HG03039 (cell line): ENCODE results near the gene RPA3.

Experiments used
- ATAC-seq: cut with Tn5 transposase; IDR thresholded peaks from one replicate; pipeline ENCODE4 v1.9.1; 2021; ENCODE audit warnings: mild to moderate bottlenecking, moderate library complexity; ENCODE audit not compliant: unreplicated experiment

RPA3 gene

GRCh38 chr7:7736671-7737070 lies 18.3 kb upstream of the RPA3 start:
- ATAC-seq, result no peak

DNA sequence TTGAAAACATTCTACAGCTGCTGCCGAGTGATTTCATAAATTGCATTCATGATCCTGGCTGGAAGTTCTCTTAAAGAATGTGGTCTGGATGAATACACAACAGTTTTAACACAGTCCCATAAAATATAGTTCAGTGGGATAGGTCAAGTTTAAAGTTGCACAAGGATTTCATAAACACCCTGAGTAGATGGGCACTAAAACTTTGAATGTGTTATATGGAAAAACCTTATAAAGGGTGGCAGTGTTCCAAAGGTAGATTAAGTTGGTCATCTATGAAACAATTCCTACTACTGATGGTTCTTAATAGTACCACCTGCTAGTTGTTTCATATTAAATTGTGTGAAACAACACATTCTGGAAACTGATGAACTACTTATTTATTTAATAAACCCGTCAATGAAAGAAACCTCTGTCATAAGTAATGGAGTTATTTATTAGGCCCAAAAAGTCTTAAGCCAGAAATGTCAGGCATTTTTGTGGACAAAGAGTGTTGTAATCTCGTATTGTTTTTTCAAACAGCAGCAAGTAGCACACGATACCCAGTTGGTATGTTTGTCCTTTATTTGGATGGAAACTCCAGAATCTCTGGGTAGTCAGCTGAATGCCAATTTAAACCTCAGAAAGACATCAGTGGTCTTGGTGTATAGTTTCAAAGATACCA lies 14.3 kb upstream of the RPA3 start:
- no peak for ATAC-seq

DNA sequence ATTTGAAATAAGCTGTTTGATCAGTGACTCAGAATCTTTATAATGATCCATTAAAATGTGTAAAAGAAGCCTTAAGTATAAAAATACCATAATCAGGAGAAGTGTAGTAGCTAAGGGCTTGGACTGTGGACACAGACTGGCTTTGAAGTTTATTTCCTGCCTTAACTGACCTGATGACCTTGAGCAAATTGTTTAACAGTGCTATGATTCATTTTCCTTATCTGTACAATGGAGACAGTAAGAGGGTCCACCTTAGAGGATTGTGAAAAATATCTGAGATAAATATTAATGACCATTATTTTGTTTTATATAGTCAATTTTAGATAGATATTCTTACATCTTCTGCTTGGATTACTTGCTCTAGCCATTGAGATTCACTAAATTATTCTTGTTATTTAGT lies 13.3 kb upstream of the RPA3 start:
- no peak for ATAC-seq

DNA sequence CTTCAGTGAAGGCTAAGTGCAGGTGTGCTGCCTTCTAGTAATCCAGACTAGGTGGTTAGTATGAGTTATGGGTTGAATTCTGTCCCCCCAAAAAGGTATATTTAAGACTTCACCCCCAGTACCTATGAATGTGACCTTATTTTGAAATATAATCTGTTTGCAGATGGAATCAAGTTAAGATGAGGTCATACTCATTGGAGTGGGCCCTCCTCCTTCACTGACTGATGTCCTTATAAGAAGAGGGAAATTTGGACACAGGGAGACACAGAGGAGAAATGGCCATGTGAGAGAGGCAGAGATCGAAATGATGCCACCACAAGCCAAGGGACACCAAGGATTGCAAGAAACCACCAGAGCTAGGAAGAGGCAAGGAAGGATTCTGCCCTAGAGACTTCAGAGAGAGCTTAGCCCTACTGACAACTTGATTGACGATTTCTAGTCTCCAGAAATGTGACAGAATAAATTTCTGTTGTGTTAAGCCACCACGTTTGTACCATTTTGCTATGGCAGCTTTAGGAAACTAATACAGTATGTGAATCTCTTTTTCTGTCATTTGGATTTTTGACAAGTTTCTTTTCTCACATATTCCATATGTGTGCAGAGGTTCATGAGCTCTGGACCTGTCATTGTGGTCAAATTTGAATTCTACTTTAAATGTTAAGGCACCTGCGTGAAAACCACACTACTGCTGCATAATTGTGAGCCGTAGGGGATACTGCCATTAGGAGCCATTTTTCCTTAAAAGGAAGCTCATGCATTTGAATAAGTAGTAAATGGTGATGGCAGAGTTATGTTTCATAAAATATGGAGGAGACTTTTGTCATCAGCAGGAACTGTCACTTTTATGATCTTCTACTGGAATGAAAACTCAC lies 2.6 kb upstream of the RPA3 start:
- no peak for ATAC-seq

DNA sequence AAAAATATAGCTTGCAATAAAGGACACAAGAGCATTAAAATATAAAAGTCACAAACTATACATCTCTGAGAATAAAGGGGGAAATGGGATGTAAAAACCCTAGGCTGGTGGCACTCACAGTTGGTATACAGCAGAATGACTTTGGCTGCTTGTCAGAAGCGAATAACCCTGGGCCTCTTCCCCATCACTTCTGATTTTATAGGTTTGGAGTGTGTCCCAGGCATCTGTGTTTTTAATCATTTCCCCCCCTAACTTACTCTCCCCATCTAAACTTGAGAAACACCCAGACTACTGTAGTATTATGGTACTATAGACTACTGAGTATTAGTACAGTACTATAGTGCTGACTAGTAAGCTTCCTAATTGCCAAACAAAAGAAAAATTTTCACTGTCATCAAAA lies 1.8 kb upstream of the RPA3 start:
- ATAC-seq, result no peak

DNA sequence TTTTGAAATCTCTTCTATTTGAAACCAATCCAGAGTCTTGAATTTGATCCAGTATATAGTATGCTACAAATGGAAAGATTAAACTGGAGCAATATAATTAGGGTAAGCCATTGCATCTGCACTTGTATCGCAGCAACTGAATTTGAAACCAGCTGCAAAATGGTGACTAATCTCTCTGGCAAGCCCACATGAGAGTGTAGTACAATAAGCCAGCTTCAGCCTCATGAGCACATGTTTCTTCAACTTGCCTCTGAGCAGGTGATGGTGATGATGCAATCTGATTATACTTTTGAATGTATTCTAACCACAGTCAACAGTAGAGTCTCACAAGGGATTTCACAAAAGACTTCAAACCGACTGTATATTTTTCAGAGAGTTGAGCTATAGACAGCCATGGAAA lies 829 bp upstream of the RPA3 start:
- ATAC-seq, result peak; percentile 98

DNA sequence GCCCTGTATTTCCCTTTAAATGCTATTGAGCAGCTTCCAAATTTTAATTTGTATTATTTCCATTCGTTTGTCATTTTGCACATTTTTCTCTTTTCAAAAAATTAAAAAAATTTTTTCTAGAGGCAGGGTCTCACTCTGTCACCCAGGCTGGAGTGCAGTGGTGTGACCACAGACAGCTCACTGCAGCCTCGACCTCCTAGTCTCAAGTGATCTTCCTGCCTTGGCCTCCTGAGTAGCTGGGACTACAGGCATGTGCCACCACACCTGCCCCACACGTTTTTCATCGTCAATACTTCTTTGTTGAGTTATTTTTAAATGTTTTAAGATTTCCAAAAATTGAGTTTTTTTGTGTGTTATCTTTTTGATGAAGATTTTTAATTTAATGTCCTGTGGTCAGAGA lies 4.7 kb downstream of the RPA3 start:
- no peak for ATAC-seq

- no peak for ATAC-seq
These were observed 7.9 kb downstream of the RPA3 start for GRCh38 chr7:7710469-7710868.

DNA sequence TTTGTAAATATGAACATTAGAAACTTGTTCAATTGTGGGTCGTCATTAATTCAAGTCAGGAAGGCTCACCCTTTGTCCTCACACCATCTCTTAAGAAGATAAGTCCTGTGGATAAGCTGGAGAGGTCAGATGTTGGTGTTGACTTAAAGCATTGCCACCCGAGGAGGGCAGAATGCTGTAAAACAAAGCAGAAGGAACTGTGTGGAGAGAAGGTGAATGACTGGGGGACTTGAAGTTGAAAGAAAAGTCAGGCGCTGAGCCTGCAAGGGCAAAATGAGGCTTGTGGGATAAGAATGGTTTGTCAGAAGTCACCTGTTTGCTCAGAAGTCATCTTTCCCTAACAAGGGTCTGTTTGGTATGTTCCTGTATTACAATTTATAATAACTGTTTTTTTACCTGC lies 9.1 kb downstream of the RPA3 start:
- ATAC-seq, result no peak

DNA sequence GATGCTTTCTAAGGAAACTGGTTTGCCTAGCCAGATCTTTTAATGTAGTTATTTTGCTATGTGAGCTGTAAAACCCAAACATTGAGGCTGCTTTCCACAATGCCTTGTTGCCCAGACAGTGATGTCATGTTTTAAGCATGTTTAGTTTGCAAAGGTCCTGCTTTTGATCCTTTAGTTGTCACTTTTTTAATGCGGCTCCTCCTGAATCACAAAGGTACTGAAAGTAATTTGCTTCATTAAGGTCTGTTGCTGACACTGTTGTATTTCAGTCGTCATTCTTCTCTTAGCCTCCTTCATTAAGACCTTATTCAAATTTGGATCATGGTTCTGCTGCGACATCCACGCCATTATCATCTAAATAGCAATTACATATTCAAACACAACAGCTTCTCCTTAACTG lies 10.6 kb downstream of the RPA3 start:
- ATAC-seq, result no peak

DNA sequence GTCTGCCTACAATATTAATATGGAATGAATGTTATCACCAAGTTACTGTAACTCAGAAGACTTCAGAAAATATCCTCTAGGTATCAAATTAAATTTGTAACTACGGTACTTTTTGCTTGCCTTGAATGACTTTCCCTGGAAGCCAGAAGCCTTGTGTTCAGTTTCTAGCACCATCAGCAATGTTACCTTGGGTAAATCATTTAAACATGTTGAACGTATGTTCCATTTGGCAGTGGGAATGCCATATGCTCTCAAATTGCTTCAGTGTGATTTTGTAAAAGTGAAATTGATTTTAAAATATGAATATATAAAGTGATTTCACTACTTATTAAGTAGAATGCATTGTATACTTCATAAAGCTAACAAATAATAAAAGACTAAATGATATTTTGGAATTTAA lies 11.2 kb downstream of the RPA3 start:
- ATAC-seq, result no peak

GRCh38 chr7:7706556-7707172 lies 11.7 kb downstream of the RPA3 start:
- ATAC-seq, result no peak

DNA sequence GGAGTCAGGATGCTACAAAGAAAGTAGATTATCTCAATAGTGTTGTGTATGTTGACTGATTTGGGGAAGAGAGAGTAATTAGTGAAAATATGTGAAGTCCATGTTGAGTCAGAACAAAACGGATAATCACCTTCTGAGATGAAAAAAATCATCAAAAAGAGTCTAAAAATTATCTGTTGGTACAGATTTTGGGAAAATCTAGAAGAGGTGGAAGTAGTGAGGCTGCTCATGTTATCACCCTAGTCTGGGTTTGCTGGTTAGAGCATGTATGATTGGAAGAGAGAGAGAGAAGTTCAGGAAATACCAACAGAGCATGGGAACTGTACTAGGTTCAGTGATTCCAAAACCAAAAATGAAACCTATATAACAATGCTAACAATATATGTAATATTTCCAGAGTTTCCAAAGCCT lies 12.3 kb downstream of the RPA3 start:
- no peak for ATAC-seq

GRCh38 chr7:7705318-7705717 lies 13.1 kb downstream of the RPA3 start:
- ATAC-seq, result no peak

DNA sequence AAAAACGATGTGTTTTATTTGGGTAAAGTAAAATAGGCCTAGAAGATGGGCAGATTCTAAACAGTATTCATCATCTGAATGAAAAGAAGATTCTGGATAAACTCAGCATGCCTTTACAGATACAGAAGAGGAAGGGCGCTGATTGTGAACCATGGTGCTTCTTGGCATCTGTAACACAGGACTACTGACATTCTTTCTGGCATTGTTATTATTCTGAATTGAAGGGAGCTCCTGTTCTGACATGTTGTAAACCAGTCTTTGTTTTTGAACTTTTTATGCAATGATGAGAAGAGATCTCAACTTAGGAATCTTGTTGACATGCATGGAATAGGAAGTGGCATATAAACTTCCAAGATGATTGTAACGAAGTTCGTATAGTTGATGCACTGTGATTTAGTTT lies 13.5 kb downstream of the RPA3 start:
- ATAC-seq, result no peak

GRCh38 chr7:7703427-7703826 lies 15.0 kb downstream of the RPA3 start:
- ATAC-seq, result no peak

DNA sequence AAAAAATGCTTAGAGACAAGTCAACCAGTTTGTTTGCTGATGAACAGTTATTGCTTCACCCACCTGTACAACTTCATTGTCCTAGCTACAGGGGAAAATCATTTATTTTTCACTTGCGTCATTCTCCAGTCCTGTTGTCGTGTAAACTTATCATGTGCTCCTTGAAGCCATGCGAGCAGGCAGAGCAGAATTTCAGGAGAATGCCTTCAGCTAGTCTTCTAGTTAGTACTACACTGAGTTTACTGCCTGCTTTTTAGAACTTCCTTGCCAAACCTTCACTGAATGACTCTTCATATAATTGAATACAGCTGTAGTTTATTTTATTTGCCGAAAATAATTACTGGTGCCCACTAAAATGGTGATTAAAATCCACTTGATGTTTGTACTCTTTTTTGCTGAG lies 15.6 kb downstream of the RPA3 start:
- ATAC-seq, result no peak

GRCh38 chr7:7701527-7701926 lies 16.9 kb downstream of the RPA3 start:
- ATAC-seq, result no peak

GRCh38 chr7:7699970-7700369 lies 18.4 kb downstream of the RPA3 start:
- ATAC-seq, result no peak

GRCh38 chr7:7699380-7699779 lies 19.0 kb downstream of the RPA3 start:
- no peak for ATAC-seq

- ATAC-seq, result no peak
These were observed 19.5 kb downstream of the RPA3 start for GRCh38 chr7:7698930-7699329.

GRCh38 chr7:7696458-7697119 lies 21.8 kb downstream of the RPA3 start:
- no peak for ATAC-seq
